NCI-H510A treated with DMSO at 0.1 percent for 48 hours (cell line): ENCODE measurements around the gene MOB3B.

Source experiments
- DNase-seq: peaks from one replicate; lab custom pipeline; 2025; lab: John Stamatoyannopoulos, UW

The MOB3B gene

DNA sequence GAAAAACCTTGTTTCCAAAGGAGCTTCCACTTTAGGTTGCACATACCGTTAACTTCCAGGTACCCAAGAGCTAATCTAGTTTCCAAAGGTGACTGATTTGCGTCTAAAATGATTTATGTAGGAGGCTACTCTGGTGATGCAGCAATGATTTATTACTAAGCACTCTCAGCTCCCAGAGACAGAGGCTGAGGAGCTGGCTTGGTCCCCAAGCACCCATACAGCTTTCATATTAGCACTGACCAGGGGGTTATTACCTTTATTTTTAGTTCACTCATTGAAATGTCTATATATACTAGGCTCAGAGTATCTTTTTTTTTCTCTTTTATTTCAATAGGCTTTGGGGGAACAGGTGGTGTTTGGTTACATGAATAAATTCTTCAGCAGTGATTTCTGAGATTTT is 141.5 kb downstream of the MOB3B start:
- no peak for DNase-seq

DNA sequence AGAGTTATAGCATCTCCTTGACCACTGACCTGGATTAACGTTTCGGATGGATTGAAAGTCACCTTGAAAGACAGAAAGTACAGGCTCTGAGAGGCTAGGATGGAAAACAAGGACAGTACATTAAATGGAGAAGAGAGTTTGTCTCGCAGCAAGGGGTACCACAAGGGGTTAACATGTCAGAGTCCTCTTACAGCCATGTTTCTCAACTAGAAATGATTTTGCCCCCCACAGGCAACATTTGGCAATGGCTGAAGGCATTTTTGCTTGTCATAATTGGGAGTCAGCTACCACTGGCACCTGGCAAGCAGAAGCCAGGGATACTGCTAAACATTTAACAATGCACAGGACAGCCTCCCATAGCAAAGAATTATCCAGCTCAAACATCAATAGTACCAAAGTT is 141.9 kb downstream of the MOB3B start:
- no peak for DNase-seq

DNA sequence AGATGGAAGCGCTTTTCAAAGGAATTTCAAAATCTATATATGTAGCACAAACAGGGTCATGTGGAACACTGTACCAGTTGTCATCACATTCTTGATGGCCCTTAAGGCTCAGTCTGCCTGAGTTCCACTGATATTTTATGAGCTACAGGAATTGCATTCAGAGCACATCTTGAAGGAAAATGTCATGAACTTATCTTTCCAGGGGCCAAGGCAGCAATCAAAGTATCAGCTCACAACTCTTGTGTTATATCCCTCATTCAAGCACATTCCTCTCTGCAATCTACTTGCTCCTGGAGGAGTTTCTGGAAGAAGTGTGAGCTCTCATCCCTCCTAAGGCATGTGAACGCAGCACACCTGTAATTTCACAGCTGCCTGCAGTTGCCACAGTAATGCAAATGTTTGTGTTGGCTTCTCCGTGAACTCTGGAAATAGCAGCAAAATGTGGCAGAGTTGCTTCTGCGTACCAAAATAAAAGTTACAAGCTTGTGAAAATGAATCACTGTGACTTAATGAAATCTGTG is 143.0 kb downstream of the MOB3B start:
- DNase-seq: no peak

DNA sequence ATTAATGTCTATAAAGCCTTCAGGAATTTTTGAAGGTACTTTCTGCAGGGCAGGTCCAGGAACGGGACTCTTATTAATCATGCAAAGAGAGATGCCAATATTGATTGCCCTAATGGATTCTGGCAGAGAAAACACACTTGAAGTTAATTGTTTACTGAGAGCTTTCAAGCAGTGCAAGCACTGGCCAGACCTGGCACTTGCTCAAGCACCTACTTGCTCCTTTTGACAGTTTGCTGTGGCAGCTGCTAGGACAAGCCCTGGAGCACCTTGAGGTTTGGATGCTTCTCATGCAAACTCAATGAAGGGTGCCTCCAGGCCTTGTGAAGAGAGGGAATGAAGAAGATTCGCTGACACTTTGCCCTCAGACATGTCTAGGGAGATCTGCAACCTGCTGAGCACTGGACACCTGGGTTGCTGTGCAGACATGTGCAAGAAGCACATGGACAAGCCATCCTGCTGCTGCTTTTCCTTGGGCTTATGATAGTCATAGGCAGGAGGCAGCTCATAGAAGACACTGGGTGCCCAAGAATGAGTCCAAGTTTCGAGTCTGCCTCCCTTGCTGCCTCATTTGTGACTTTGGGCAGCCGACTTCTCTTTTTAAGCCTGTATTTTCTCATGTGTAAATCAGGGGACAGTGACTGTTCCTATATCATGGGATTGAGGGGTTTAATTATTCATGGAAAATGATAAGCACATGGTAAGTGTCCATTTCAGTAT is 143.8 kb downstream of the MOB3B start:
- DNase-seq: peak; percentile 22

DNA sequence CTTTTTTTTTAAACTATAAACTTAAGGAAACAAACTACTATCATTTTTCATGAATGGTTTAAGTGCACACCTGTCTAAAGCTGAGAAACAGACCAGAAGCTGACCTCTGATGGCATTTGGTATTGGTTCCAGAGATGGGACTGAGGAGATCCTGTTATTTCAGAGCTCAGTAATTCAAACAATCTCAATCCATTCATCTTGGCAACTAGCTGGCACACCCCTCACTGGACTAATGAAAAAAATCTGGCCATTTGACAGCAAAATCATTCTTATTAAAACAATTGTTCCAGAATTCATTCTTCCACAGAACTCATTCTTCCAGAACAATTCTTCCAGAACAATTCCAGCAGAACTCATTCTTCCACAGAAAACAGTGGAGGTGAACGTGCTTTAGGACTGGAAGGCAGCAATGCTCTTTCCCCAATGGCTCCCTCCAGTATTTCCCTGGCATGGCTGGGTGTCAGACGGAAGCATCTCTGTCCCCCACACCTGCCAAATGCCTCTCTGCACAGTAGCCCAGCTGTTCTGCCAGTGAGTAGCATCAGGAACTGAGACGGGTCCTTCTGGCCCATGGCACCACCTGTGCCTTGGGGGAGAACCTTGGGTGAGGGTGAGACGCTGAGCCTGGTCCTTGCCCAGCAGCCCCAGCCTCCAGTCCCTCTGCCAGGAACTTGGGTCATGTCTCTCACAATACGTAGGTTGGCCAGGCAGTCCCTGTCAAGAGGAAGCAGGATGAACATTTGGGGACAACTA is 145.2 kb downstream of the MOB3B start:
- DNase-seq: no peak

DNA sequence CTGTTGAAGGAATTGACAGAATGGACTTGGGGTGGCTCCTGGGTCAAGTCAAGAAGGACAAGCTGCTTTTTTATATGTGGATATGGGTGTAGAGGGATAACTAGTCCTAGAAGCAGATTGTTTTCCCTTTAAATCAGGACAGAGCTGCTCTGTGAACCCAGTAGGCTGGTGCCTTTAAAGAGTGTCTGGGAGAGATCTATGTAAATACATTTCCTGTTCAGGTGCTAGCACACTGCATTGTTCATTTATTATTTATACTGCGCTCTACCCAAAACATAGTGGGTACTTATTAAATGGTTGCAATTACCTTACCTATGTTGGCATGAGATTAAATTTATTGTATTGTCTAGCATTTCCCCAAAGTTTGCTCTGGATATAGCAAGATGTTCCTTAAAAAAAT is 146.1 kb downstream of the MOB3B start:
- DNase-seq: no peak

DNA sequence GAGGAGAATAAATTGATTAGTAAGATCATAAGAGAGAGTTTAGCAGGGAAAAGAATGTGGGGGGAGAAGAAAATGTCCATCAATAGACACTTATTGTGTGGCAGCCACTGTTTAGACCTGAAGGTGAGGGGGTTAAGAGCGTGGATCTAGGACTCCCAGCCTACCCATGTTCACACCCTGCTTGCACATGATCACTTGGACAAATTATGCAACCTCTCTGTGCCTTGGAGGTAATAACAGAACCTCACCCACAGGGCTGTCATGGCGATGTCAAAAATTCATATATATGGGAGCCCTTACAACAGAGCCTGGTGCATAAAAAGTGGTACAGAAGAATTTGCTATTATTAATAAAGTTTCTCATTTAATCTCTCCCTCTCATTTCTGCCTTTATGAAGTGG is 146.6 kb downstream of the MOB3B start:
- no peak for DNase-seq

DNA sequence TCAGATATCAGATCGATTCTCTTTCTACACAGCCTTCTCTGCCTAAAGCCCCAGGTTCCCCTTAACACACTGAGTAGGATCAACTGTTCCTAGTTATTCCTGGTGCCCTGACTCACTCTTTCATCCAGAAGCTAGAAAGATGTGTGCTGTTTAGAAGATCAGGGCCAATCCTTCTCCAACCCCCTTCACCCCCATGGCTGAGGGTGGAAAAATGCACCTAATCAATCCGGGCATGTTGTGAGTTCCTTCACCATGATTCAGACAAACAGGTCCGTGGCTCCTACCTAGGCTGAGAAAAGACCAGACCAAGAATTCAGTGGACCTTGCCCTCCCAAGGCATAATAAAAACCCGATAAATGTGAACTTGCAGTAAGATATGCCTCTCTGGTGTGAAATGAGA is 147.3 kb downstream of the MOB3B start:
- no peak for DNase-seq

DNA sequence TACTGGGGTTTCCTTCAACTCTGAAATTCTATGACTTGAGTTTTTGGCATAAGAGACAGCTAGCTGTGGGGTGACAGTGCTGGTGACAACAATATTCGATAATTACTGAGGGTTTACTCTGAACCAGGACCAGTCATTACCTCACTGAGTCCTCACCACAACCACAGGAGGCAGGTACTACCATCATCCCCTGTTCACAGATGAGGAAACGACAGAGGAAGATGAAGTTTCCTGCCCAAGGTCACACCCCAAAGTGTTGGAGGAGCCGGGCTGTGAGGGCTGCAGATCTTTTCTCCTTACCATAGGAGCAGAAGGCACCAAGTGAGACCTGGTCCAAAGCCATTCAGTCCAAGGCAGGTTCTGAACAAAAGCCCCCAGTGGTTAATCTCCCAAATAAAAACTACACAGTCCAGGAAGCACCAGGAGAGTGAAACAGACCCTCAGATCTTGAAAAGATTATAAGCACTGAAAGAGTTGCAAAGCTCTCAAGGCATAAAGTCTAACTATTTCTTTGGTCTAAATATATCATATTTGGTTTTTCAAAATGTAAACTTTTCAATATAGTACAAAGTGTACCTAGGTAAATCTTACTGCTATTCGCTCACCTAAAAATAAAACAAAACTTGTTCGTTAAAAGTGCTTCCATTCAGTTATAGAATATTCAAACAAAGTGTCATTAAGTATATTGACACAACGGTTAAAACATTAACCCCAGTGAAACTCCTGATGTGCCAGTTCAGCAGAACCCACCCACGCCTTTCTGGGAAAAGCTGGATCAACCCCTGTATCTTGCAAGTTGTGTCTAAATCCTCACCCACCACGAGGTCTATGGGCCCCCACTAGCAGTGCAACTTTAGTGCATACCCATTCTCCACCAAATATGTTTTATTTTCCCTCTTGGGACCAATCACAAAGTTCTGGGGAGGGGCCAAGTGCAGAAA is 150.0 kb downstream of the MOB3B start:
- no peak for DNase-seq

DNA sequence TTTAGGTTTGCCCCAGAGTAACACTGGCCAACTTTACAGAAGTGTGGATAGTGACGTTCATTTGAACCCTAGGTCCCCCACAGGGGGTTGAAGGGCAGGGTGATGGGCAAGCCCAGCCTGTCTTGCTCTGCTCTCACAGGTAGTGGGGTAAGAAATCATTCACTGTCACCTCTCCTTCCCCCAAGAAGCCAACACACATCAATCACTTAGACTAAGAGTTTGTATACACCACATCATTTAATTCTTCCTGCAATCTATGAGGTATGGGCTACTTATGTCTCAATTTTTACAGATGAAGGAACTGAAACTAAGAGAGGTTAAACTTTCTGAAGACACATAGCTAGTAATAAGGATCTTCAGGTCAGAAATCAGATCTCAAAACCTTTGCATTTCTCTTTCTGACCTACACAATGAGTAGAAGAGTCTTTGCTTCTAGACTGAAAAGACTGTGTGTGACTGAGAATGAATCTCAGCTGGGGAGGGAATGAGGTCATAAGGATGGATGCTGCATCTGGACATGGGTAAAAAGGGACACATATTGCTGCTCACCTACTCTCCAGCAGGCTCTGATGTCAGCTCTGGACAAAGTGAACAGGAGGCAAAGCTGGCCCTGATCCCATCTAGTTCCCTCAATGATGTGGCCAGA is 151.7 kb downstream of the MOB3B start:
- DNase-seq: no peak

DNA sequence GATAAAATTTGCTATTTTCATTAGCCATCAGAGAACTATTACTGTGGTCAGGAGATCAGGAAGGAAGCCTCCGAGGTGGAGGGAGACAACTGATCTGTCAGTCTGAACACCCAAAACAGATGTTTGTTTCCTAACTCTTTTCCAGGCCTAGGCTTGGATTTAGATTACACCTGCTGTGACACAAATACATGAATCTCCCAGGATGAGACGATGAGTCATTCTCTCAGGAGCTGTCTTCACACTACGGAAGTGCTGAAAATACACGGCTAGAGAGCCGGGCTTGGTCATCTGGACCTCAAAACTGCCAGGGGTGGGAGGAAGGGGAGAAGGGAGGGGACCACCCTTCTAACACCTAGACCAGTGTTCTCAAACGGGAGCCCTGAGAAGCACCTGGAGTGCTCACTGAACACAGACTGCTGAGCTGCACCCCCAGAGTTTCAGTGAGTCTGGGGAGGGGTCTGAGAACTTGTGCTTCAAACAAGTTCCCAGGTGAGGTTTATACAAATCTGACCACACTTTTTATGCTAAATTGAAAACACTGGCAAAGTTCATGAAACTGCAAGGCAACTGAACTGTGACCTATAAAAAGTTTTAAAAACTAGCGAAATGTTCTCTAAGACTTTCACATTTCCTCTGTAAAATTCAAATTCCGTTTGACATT is 152.3 kb downstream of the MOB3B start:
- DNase-seq: peak; percentile 2

DNA sequence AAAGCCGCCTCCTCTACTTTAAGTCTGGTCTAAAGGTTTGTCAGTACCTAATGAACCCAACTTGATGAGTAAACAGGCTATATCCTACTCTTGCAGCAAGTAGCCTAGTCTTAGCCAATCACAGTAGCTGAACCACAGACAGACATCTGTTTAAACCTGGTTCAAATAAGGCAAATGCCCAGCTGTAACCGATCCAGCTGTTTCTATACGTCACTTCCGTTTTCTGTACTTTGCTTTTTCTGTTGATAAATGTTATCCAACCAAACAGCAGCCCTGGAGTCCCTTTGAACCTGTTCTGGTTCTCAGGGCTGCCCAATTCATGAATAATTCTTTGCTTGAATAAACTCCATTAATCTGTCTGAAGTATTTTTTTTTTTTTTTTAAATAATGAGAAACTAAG is 155.8 kb downstream of the MOB3B start:
- DNase-seq: no peak

DNA sequence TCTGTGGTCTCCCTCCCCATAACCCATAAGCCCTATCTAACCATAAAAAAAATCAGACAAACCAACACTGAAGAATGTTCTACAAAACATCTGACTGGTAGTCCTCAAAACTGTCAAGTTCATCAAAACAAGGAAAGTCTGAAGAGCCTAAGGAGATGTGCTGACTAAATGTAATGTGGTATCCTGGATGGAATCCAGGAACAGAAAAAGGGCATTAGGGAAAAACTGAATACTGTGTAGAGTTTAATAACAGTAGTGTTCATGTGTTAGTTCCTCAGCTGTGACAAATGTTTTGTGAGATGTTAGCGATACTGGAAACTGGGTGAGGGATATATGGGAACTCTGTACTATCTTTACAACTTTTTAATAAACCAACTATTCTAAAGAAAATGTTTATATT is 157.0 kb downstream of the MOB3B start:
- no peak for DNase-seq

DNA sequence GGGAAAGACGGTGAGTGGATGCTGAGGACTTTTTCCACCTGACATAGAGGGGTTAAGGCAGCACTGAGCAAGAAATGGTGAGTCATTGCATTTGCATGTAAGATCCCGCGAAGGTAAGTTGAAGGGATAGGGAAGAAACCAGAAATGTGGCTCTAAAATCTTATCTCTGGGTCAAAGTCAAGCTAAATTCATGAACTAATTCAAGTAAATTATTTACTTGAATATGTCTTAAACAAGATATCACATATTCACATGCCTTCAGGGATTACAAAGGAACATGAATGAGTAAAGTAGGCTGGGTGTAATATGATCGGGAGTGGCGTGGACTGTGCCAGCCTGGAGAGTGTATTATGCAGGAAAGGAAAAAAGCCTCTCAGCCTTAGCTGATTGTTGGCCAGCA is 158.2 kb downstream of the MOB3B start:
- DNase-seq: no peak

DNA sequence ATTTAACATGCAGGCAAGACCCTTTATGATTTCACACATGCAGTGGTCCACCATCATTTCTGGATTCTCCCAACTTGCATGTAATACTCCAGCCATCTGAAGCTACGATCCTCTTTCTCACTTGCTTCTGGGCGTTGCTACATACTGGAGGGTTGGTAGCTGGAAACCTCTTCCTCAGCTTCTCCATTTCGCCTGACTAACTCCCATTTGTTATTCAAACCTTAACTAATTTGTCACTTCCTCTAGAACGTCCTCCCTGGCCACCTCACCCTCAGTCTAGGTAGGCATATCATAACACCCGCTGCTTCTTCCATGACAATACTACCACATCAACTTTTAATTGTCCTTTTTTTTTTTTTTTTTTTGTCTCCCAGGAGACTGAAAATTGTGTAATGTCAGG is 160.0 kb downstream of the MOB3B start:
- DNase-seq: no peak

DNA sequence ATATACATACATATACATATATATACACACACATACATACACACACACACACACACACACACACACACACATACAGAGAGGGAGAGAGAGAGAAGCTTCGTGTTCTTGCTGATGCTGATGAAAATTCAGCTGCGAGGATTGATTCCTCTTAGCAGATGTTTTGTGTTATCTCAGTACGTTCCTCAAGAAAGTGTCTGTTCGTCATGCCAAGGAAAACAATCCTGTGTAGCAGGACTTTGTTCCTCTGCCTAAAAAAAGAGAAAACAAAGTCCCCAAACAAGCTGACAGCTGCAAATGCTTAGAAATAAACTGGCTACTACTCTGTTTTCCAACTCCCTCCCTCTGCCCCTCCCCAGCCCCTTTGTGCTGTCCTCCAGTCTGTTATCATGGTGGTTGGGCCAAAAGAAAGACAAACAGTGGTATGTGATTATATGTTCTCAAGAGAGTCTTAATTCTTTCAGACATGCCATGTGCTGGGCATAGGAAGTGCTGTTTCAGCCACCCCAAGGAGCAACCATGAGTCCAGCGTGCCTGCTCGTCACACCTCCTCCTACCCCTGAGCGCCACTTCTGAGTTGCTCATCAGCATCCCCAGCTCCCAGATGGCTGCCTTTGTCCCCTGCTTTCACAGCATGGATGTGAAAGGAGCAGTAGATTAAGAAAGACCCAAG is 161.2 kb downstream of the MOB3B start:
- no peak for DNase-seq

DNA sequence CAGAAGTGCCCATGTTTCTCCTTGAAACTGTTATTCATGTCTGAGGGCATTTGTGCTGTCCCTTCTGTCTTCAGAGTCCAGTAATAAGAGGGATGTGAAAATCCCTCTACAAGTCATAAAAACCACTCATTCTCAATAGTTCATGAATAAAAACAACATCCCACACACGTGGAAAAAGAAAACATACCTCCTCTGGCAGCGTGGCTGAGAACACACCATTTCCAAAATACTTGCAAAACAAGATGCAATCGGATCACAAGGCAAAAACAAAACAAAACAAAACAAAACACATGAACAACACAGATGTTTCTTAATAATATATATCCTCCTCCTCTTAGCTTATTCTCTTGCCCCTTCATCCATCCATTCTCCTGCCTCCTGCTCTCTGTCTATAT is 161.7 kb downstream of the MOB3B start:
- DNase-seq: no peak

DNA sequence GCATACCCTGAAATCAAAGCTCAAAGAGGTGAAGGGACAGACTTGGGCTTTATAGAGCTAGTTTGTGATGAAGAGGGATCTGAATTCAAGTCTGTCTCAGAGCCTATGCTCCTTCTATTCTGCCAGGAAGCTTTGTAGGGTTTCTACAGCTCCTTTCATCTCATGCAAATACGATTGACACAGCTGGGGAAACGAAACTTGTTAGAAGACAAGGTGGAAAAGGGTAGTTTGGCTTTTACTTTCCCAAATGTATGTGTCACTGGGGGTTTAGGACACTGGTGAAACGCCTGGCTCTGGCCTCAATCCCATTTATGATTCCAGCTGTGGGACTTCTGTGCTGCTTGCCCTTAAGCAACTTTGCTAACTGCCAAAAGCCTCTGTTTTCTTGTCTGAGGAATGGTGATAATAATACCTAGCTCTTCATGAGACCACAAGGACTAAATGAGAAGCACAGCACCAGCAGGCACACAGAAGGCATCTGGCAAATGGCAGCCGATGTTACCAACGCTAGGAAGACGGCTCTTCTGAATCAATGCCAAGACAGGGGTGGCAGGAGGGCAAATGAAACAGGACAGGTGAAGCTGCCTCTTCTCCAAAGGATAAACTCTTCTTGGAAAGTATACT is 162.3 kb downstream of the MOB3B start:
- DNase-seq: no peak

DNA sequence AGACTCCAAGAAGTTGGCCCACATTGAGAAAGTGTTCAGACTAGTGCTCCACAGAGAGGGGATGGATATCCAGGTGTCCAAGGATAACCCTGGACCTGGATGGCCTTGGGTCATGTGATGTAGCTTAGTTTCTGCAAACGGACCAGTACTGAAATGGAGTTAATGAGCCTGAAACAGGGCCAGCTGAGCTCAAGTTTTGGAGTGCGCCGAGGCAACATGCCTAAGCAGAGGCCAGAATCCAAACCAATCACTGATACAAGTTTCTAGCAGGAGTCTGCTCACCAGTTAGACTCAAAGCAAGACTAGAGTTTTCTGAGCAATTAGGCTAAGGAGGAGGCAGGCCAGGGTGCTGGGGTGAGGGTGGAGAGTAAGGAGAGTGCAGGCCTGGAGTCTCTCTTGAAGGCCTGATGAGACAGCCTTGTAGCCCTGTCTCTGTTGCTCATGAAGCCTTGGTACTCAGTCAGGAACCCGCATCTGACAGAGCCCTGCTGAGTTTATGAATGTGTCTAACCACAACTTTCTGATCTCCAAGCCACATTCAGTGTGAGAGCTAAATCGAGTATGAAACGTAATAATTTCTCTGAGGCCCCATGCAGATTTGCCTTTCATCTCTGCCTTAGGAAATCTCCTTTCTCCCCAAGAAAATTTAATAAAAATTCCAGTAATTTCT is 163.8 kb downstream of the MOB3B start:
- DNase-seq: no peak
